ENCODE results near the gene GRIK1. TPM values are rescaled to one million over a fixed set of nuclear protein-coding genes. Genes with fewer than 3 reads are reported as not detected.

GRIK1 gene
- total RNA-seq, 1 experiment from 2014 or later: not detected

GRCh38 chr21:29715089-29715488 is 224.7 kb downstream of the GRIK1 start:
- Mint-ChIP-seq H3K4me1 (ENCODE audit: low read depth, unreplicated experiment) (no peaks in the 10 kb centered on the region), H3K27ac (ENCODE audit: unreplicated experiment) (no peak overlapping the region), H3K9me3 (ENCODE audit: unreplicated experiment) (no peaks in the 10 kb centered on the region), H3K4me3 (ENCODE audit: unreplicated experiment) (no peak overlapping the region), H3K27me3 (ENCODE audit: insufficient read depth, unreplicated experiment) (peaks cover 10% of the 10 kb centered on the region), H3K36me3 (ENCODE audit: insufficient read depth, unreplicated experiment) (no peaks in the 10 kb centered on the region)
- no peak overlapping the region for H3K4me3 ChIP-seq (ENCODE audit: low read depth, low read length)
- H3K4me1 ChIP-seq: no peaks in the 10 kb centered on the region
- intact Hi-C loops (cut with micrococcal nuclease; ENCODE audit: unreplicated experiment): no loop called here
- no peak for TF ChIP-seq CTCF (IDR thresholded peaks at IDR 0.05; ENCODE audit: insufficient read depth in 1 of 2, low read depth in 1 of 2, low read length in 1 of 2, severe bottlenecking in 1 of 2, unreplicated experiment in 1 of 2)
- no peaks in the 10 kb centered on the region for H3K36me3 ChIP-seq (ENCODE audit: control insufficient read depth, insufficient read depth, low read length)
- no peaks in the 10 kb centered on the region for H3K9me3 ChIP-seq
- POLR2A ChIA-PET: no interaction called here
- no peaks in the 10 kb centered on the region for H3K27me3 ChIP-seq (replicated peaks; ENCODE audit: control insufficient read depth, insufficient read depth, low read length)
- CTCF ChIA-PET: no interaction called here
- BruUV-seq (replicated peaks): no TSS peak
- DNase-seq: no peak

- Mint-ChIP-seq H3K9me3 (ENCODE audit: unreplicated experiment) (no peaks in the 10 kb centered on the region), H3K27me3 (ENCODE audit: insufficient read depth, unreplicated experiment) (peaks cover 10% of the 10 kb centered on the region), H3K4me3 (ENCODE audit: unreplicated experiment) (no peak overlapping the region), H3K27ac (ENCODE audit: unreplicated experiment) (no peak overlapping the region), H3K4me1 (ENCODE audit: low read depth, unreplicated experiment) (no peaks in the 10 kb centered on the region), H3K36me3 (ENCODE audit: insufficient read depth, unreplicated experiment) (no peaks in the 10 kb centered on the region)
- no peak for TF ChIP-seq CTCF (IDR thresholded peaks at IDR 0.05; ENCODE audit: insufficient read depth in 1 of 2, low read depth in 1 of 2, low read length in 1 of 2, severe bottlenecking in 1 of 2, unreplicated experiment in 1 of 2)
- Histone ChIP-seq H3K27me3 (replicated peaks; ENCODE audit: control insufficient read depth, insufficient read depth, low read length) (no peaks in the 10 kb centered on the region), H3K9me3 (no peaks in the 10 kb centered on the region), H3K36me3 (ENCODE audit: control insufficient read depth, insufficient read depth, low read length) (no peaks in the 10 kb centered on the region), H3K4me1 (no peaks in the 10 kb centered on the region), H3K4me3 (ENCODE audit: low read depth, low read length) (no peak overlapping the region)
- POLR2A ChIA-PET: no interaction called here
- no TSS peak for BruUV-seq (replicated peaks)
- intact Hi-C loops (cut with micrococcal nuclease; ENCODE audit: unreplicated experiment): no loop called here
- DNase-seq: no peak
- CTCF ChIA-PET: no interaction called here
Measured at GRCh38 chr21:29712818-29713217, 227.0 kb downstream of the GRIK1 start.

GRCh38 chr21:29711236-29711635 is 228.6 kb downstream of the GRIK1 start:
- Histone ChIP-seq H3K4me3 (ENCODE audit: low read depth, low read length) (no peak overlapping the region), H3K27me3 (replicated peaks; ENCODE audit: control insufficient read depth, insufficient read depth, low read length) (no peaks in the 10 kb centered on the region), H3K4me1 (no peaks in the 10 kb centered on the region), H3K36me3 (ENCODE audit: control insufficient read depth, insufficient read depth, low read length) (no peaks in the 10 kb centered on the region), H3K9me3 (no peaks in the 10 kb centered on the region)
- Mint-ChIP-seq H3K36me3 (ENCODE audit: insufficient read depth, unreplicated experiment) (no peaks in the 10 kb centered on the region), H3K9me3 (ENCODE audit: unreplicated experiment) (no peaks in the 10 kb centered on the region), H3K27ac (ENCODE audit: unreplicated experiment) (no peak overlapping the region), H3K4me3 (ENCODE audit: unreplicated experiment) (no peak overlapping the region), H3K4me1 (ENCODE audit: low read depth, unreplicated experiment) (no peaks in the 10 kb centered on the region), H3K27me3 (ENCODE audit: insufficient read depth, unreplicated experiment) (peaks cover 10% of the 10 kb centered on the region)
- POLR2A ChIA-PET: no interaction called here
- intact Hi-C loops (cut with micrococcal nuclease; ENCODE audit: unreplicated experiment): no loop called here
- TF ChIP-seq CTCF (IDR thresholded peaks at IDR 0.05; ENCODE audit: insufficient read depth in 1 of 2, low read depth in 1 of 2, low read length in 1 of 2, severe bottlenecking in 1 of 2, unreplicated experiment in 1 of 2): no peak
- no TSS peak for BruUV-seq (replicated peaks)
- CTCF ChIA-PET: no interaction called here
- no peak for DNase-seq

All from Caco-2 (cell line).